Prostate gland (tissue), 2 donors: ENCODE results near the gene PON3.

Experiments used
- CTCF ChIP-seq, 4 experiments: fragments of 200-600 bp in 2 of 4; fragments of 450-650 bp in 2 of 4; sonication (generic) in 2 of 4; IDR thresholded peaks; 1 replicate in 3 of 4; 2 replicates in 1 of 4; pipeline ENCODE4 v1.5.1; 2016 to 2019; ENCODE audit warnings: antibody characterized with exemption in 4 of 4, mild to moderate bottlenecking in 2 of 4, moderate library complexity in 2 of 4
- POLR2A ChIP-seq: fragments of 450-650 bp; IDR thresholded peaks from one replicate; pipeline ENCODE4 v1.6.1; 2016; ENCODE audit warnings: antibody characterized with exemption, mild to moderate bottlenecking

- no peak for TF ChIP-seq CTCF (IDR thresholded peaks at IDR 0.05)
- TF ChIP-seq POLR2A, result no peak
Observed at GRCh38 chr7:95433129-95433528, 37.0 kb upstream of the PON3 start.
